NB4 (cell line): ENCODE data around the gene GNE.

ENCODE experiments used
- CTCF ChIP-seq: IDR thresholded peaks from one replicate; pipeline ENCODE4 v1.5.1; 2012; ENCODE audit warnings: low read depth, low read length
- MAX ChIP-seq: IDR thresholded peaks from 2 replicates; pipeline ENCODE4 v1.6.1; 2011; ENCODE audit warnings: low read depth, low read length
- POLR2A ChIP-seq: IDR thresholded peaks from 2 replicates; pipeline ENCODE4 v1.6.1; 2011; ENCODE audit warnings: mild to moderate bottlenecking; ENCODE audit not compliant: insufficient read length; ENCODE audit errors: extremely low read depth

DNA sequence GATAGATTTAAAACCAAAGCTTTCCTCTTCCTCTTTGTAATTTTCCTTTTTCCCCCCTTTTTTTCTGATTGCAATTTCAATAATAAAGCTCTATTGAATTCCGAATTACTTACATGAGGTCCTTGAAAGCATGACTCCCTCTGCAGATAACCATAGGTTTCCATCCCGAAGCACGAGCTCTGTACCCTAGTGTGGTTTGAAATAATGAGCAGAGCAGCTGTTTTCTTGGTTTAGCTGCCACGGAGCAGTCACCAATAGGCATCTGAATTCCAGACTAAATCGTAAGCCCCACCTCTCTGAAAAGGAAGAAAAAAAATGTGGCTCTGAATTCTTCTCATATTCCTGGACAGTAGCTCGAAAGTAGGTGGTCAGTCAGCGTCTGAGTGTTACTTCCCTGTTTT, 18.5 kb upstream of the GNE start:
- TF ChIP-seq CTCF (no peak), POLR2A (no peak), MAX (no peak)
